Measurements from ENCODE around the gene SULT4A1. TPM values are rescaled to one million over a fixed set of nuclear protein-coding genes. Genes with fewer than 3 reads are reported as not detected.

Gene SULT4A1
- total RNA-seq, 1 donor from 2014 or later, result 79.5 TPM

- Mint-ChIP-seq H3K27me3 (ENCODE audit: unreplicated experiment) (no peaks in the 10 kb centered on the region), H3K4me3 (ENCODE audit: unreplicated experiment) (peak overlapping the region; percentile 92), H3K36me3 (ENCODE audit: unreplicated experiment) (no peaks in the 10 kb centered on the region), H3K27ac (ENCODE audit: unreplicated experiment) (no peak overlapping the region), H3K4me1 (ENCODE audit: low read depth, unreplicated experiment) (no peaks in the 10 kb centered on the region), H3K9me3 (ENCODE audit: unreplicated experiment) (no peaks in the 10 kb centered on the region)
- TF ChIP-seq, protein P1, sequence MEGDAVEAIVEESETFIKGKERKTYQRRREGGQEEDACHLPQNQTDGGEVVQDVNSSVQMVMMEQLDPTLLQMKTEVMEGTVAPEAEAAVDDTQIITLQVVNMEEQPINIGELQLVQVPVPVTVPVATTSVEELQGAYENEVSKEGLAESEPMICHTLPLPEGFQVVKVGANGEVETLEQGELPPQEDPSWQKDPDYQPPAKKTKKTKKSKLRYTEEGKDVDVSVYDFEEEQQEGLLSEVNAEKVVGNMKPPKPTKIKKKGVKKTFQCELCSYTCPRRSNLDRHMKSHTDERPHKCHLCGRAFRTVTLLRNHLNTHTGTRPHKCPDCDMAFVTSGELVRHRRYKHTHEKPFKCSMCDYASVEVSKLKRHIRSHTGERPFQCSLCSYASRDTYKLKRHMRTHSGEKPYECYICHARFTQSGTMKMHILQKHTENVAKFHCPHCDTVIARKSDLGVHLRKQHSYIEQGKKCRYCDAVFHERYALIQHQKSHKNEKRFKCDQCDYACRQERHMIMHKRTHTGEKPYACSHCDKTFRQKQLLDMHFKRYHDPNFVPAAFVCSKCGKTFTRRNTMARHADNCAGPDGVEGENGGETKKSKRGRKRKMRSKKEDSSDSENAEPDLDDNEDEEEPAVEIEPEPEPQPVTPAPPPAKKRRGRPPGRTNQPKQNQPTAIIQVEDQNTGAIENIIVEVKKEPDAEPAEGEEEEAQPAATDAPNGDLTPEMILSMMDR (IDR thresholded peaks at IDR 0.05; ENCODE audit: partially characterized antibody, unreplicated experiment), result no peak
- no peak for DNase-seq
These were observed 49.4 kb downstream of the SULT4A1 start for GRCh38 chr22:43812890-43813289.

DNA sequence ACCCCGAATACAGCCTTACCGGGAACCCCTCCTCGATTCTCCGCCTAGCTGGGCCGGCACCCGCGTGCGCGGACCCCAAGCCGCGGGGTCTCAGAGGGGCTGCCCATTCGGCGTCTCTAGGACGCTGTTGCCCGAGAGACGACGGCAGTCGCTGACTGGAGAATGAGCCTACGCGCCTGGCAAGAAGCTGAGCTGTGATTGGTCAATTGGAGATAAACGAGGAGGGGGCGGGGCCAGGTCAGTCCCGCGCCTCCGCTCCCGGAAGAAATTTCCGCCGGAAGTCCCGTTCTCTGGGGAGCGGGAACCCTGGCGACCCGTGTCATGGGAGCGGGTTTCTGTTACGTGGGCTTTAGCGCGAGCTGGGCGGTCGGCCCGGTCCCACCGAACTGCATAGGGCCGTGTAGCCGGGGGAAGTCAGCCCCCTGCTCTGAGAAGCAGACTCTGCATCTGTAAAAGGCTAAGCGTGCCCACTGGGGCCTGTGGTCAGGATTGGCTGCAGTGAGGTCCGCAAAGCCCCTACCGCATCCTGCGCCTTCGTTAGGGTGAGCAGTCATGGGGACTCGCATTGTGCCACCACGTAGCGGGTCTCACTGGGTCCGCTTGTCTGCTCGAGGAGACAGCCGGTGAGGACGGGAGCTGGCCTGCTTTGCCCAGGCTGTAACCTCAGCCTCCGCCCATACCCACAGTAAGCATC, 50.0 kb downstream of the SULT4A1 start, which contains the start of gene EFCAB6:
Gene EFCAB6, minus strand, starts transcription at position 157 of the 694 bp plus-strand sequence. CDS start 29,987 bp downstream, outside the sequence.
- TF ChIP-seq, protein P1 (IDR thresholded peaks at IDR 0.05; ENCODE audit: partially characterized antibody, unreplicated experiment), result no peak
- Mint-ChIP-seq H3K4me3 (ENCODE audit: unreplicated experiment) (peak within 1 kb of the TSS; percentile 92), H3K27me3 (ENCODE audit: unreplicated experiment) (no peaks in the 10 kb centered on the region), H3K27ac (ENCODE audit: unreplicated experiment) (peak within 1 kb of the TSS; percentile 87), H3K36me3 (ENCODE audit: unreplicated experiment) (no peaks in the 10 kb centered on the region), H3K4me1 (ENCODE audit: low read depth, unreplicated experiment) (no peaks in the 10 kb centered on the region), H3K9me3 (ENCODE audit: unreplicated experiment) (no peaks in the 10 kb centered on the region)
- DNase-seq, result peak; percentile 93

DNA sequence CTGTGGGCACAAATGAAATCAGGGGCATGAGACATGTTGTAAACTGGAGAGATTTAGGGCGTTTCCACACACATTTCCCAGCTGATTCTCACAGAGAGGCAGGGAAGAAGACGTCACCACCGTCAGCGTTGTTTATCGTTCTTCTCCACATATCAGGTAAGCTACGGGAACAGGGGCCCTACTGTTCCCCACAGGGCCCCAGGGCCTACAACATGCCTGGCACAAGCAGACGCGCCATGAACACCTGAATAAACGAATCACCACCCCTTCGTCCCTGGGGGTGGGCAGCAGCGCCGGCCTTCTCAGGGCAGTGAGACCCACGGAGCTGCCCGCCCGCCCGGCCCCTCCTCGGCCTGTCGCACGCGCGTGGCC, 50.5 kb downstream of the SULT4A1 start:
- peak overlapping the region; percentile 92 for H3K4me3 Mint-ChIP-seq (ENCODE audit: unreplicated experiment)
- no peaks in the 10 kb centered on the region for H3K36me3 Mint-ChIP-seq (ENCODE audit: unreplicated experiment)
- TF ChIP-seq, protein P1 (IDR thresholded peaks at IDR 0.05; ENCODE audit: partially characterized antibody, unreplicated experiment), result no peak
- DNase-seq, result no peak
- H3K27me3 Mint-ChIP-seq (ENCODE audit: unreplicated experiment), result no peaks in the 10 kb centered on the region
- no peak overlapping the region for H3K27ac Mint-ChIP-seq (ENCODE audit: unreplicated experiment)
- no peaks in the 10 kb centered on the region for H3K9me3 Mint-ChIP-seq (ENCODE audit: unreplicated experiment)
- H3K4me1 Mint-ChIP-seq (ENCODE audit: low read depth, unreplicated experiment), result no peaks in the 10 kb centered on the region

GRCh38 chr22:43802897-43803495, 59.3 kb downstream of the SULT4A1 start:
- Mint-ChIP-seq H3K4me1 (ENCODE audit: low read depth, unreplicated experiment) (no peaks in the 10 kb centered on the region), H3K9me3 (ENCODE audit: unreplicated experiment) (no peaks in the 10 kb centered on the region), H3K27ac (ENCODE audit: unreplicated experiment) (no peak overlapping the region), H3K4me3 (ENCODE audit: unreplicated experiment) (no peak overlapping the region), H3K36me3 (ENCODE audit: unreplicated experiment) (peaks cover 4% of the 10 kb centered on the region), H3K27me3 (ENCODE audit: unreplicated experiment) (peaks cover 6% of the 10 kb centered on the region)
- TF ChIP-seq, protein P1 (IDR thresholded peaks at IDR 0.05; ENCODE audit: partially characterized antibody, unreplicated experiment), result no peak
- no peak for DNase-seq

DNA sequence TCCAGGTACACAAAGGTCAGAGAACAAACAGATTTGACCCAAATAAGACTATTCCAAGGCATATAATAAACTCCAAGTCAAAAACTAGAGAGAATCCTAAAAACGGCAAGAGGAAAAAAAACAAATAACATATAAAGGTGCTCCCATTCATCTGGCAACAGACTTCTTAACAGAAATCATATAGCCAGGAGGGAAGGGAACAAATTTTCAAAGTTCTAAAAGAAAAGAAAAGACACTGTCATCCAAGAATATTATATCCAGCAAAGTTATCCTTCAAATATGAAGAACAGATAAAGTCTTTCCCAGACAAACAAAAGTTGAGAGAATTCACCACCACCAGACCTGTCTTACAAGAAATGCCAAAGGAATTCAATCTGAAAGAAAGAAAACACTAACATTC, 61.3 kb downstream of the SULT4A1 start:
- H3K4me3 Mint-ChIP-seq (ENCODE audit: unreplicated experiment), result no peak overlapping the region
- H3K36me3 Mint-ChIP-seq (ENCODE audit: unreplicated experiment), result peaks cover 4% of the 10 kb centered on the region
- H3K27me3 Mint-ChIP-seq (ENCODE audit: unreplicated experiment), result peaks cover 6% of the 10 kb centered on the region
- no peak overlapping the region for H3K27ac Mint-ChIP-seq (ENCODE audit: unreplicated experiment)
- H3K4me1 Mint-ChIP-seq (ENCODE audit: low read depth, unreplicated experiment), result no peaks in the 10 kb centered on the region
- no peak for DNase-seq
- peaks cover 1% of the 10 kb centered on the region for H3K9me3 Mint-ChIP-seq (ENCODE audit: unreplicated experiment)
- TF ChIP-seq, protein P1 (IDR thresholded peaks at IDR 0.05; ENCODE audit: partially characterized antibody, unreplicated experiment), result no peak

All from glutamatergic neuron (in vitro differentiated cells).